Heart left ventricle (tissue), 16 donors: ENCODE measurements around the gene SPTBN1. TPM values are rescaled to one million over a fixed set of nuclear protein-coding genes. Genes with fewer than 3 reads are reported as not detected.

ENCODE experiments used
- ATAC-seq, 4 donors: fragments of 200-7000 bp; cut with Tn5 transposase; one replicate each; pipeline ENCODE4 v1.9.1; 2020 to 2022; ENCODE audit warnings: moderate library complexity in 4 of 4, mild to moderate bottlenecking in 3 of 4, moderate number of reproducible peaks in 1 of 4
- DNase-seq, 5 donors: peaks; one replicate each; pipeline ENCODE4 v3.0.0-alpha.2; 2020
- H3K27ac ChIP-seq, 12 donors: fragments of 200-600 bp; sonication (generic) in 4 of 12; one replicate each; pipeline versions ENCODE4 v1.5.0 to v1.8.0; 2016 to 2022; ENCODE audit warnings: mild to moderate bottlenecking in 2 of 12
- H3K27me3 ChIP-seq, 9 donors: fragments of 200-600 bp; sonication (generic) in 2 of 9; one replicate each; pipeline versions ENCODE4 v1.5.1 to v1.8.0; 2016 to 2022; ENCODE audit warnings: mild to moderate bottlenecking in 3 of 9
- H3K36me3 ChIP-seq, 9 donors: fragments of 200-600 bp; sonication (generic) in 2 of 9; one replicate each; pipeline versions ENCODE4 v1.5.0 to v1.8.0; 2018 to 2022; ENCODE audit warnings: mild to moderate bottlenecking in 2 of 9
- H3K4me1 ChIP-seq, 12 donors: fragments of 200-600 bp; sonication (generic) in 4 of 12; one replicate each; pipeline versions ENCODE4 v1.5.0 to v1.8.0; 2016 to 2022; ENCODE audit warnings: mild to moderate bottlenecking in 3 of 12
- H3K4me3 ChIP-seq, 12 donors: fragments of 200-600 bp; sonication (generic) in 4 of 12; one replicate each; pipeline versions ENCODE4 v1.5.0 to v1.8.0; 2017 to 2022; ENCODE audit warnings: mild to moderate bottlenecking in 9 of 12, moderate library complexity in 4 of 12
- H3K9me3 ChIP-seq, 12 donors: fragments of 200-600 bp; sonication (generic) in 4 of 12; one replicate each; pipeline versions ENCODE4 v1.5.0 to v1.8.0; 2016 to 2022; ENCODE audit warnings: mild to moderate bottlenecking in 1 of 12
- CTCF ChIP-seq, 12 donors: fragments of 200-600 bp; sonication (generic) in 4 of 12; IDR thresholded peaks; one replicate each; pipeline versions ENCODE4 v1.5.0 to v1.8.0; 2018 to 2022; ENCODE audit warnings: antibody characterized with exemption in 12 of 12, mild to moderate bottlenecking in 5 of 12
- POLR2A ChIP-seq, 2 donors: fragments of 450-650 bp; IDR thresholded peaks; one replicate each; pipeline ENCODE4 v1.6.1; 2017; ENCODE audit warnings: antibody characterized with exemption in 2 of 2, mild to moderate bottlenecking in 2 of 2, moderate library complexity in 2 of 2
- WGBS, 4 donors: extraction: QIAGEN DNeasy Blood & Tissue Kit in 2 of 4; methylation state at CpG; one replicate each; pipeline versions ENCODE4 v1.1.5 to v1.1.7; 2013 to 2018; 5-methylcytosine and 5-hydroxymethylcytosine counted together
- intact Hi-C, 10 donors: fragments of 100-400 bp; cut with DNase I; formaldehyde crosslinking; loops; one replicate each; pipeline versions ENCODE4 v1.11.1 to v1.14.2; 2022
- polyA plus RNA-seq, 2 donors: library from polyadenylated mRNA; stranded (reverse); fragments of 200-250 nt; gene quantifications; one replicate each; pipeline ENCODE4 v1.2.3, GENCODE V29; 2013
- total RNA-seq, 9 donors: library from RNA; depleted of rRNA in 2 of 9; stranded (reverse); fragments of >200 nt in 2 of 9; fragmentation: NEBNext Ultra II Directional in 3 of 9; extraction: Animal tissue kit (Norgen Biotek cat#: 25700) in 3 of 9; gene quantifications; one replicate each; pipeline versions ENCODE4 v1.1.0 to v1.2.4, GENCODE V29; 2016 to 2023
- donor health status: ischemic (EF 13 %, LVEDD 7.1; RV severe dilation, severe dysfunction).
- donor health status: healthy with polysubstance abuse.
- donor health status: DM: no; HTN: yes; CAD: no.
- donor health status: DM: no; HTN: no; CAD: no.
- donor health status: ischemic (EF 25% LVEDD 6.9; RV normal size, moderate dysfunction).
- donor health status: ischemic (EF 25% LVEDD 5.7; RV mildly dilated, moderate dysfunction).
- donor health status: healthy.
- donor health status: DM: yes; HTN: yes; CAD: no.
- donor health status: ischemic (EF 35%, LVEDD 5.7; RV mildly dilated, moderate dysfunction).
- donor health status: nonischemic (EF 11% LVEDD 7.7; RV severe dilation, severe dysfunction).
- donor health status: DM: yes; HTN: yes; CAD: no.
- donor health status: PGD.
- donor health status: ischemic (EF 29% LVEDD 5.4; RV normal size, mild dysfunction).
- donor health status: nonischemic (EF 23%, LVEDD 6.1; RV moderate dilation, normal function).

The SPTBN1 gene
- total and polyA plus RNA-seq, 11 donors = 124 to 659 (median 422) TPM

- Histone ChIP-seq H3K36me3 (peaks cover 0 to 100% (median 99%) of the 10 kb centered on the region in 9 donors), H3K4me1 (peaks cover 16 to 80% (median 71%) of the 10 kb centered on the region in 12 donors)
Measured at GRCh38 chr2:54628418-54628817, 172.3 kb downstream of the SPTBN1 start.

GRCh38 chr2:54628957-54629356 lies 172.8 kb downstream of the SPTBN1 start:
- 85 to 92% (median 86%) methylated on average over 30 of the region's 30 CpGs for WGBS, 4 donors
- no peak overlapping the region for H3K4me3 ChIP-seq
- TF ChIP-seq POLR2A (IDR thresholded peaks at IDR 0.05) = no peak
- no peak for TF ChIP-seq CTCF (IDR thresholded peaks at IDR 0.05)
- DNase-seq (no peak), ATAC-seq (no peak)
- peaks cover 20 to 80% (median 72%) of the 10 kb centered on the region in 12 donors for H3K4me1 ChIP-seq
- no peaks in the 10 kb centered on the region for H3K9me3 ChIP-seq
- H3K27me3 ChIP-seq = no peaks in the 10 kb centered on the region
- H3K27ac ChIP-seq = peak overlapping the region in 6 of 12 donors; percentile 72 to 94 (median 86)
- intact Hi-C loops = no loop called here
- peaks cover 0 to 100% (median 99%) of the 10 kb centered on the region in 9 donors for H3K36me3 ChIP-seq

More at GRCh38 chr2:54628418-54628817, 172.3 kb downstream of the SPTBN1 start:
- no peak for ATAC-seq
- TF ChIP-seq POLR2A (IDR thresholded peaks at IDR 0.05) (no peak), CTCF (IDR thresholded peaks at IDR 0.05) (no peak)
- Histone ChIP-seq H3K27ac (peak overlapping the region in 5 of 12 donors; percentile 20 to 87 (median 72)), H3K27me3 (no peaks in the 10 kb centered on the region), H3K4me3 (no peak overlapping the region), H3K9me3 (no peaks in the 10 kb centered on the region)
- 75 to 94% (median 90%) methylated on average over 5 of the region's 5 CpGs for WGBS, 4 donors
- intact Hi-C loops = no loop called here
- no peak for DNase-seq

DNA sequence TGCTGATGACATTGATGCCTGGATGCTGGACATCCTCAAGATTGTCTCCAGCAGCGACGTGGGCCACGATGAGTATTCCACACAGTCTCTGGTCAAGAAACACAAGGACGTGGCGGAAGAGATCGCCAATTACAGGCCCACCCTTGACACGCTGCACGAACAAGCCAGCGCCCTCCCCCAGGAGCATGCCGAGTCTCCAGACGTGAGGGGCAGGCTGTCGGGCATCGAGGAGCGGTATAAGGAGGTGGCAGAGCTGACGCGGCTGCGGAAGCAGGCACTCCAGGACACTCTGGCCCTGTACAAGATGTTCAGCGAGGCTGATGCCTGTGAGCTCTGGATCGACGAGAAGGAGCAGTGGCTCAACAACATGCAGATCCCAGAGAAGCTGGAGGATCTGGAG lies 173.3 kb downstream of the SPTBN1 start:
- ATAC-seq (peak in 1 of 4 donors; percentile 5), DNase-seq (peak in 1 of 5 donors; percentile 29)
- Histone ChIP-seq H3K9me3 (no peaks in the 10 kb centered on the region), H3K27ac (peak overlapping the region in 10 of 12 donors; percentile 54 to 94 (median 86)), H3K36me3 (peaks cover 0 to 100% (median 99%) of the 10 kb centered on the region in 9 donors), H3K4me1 (peaks cover 23 to 80% (median 72%) of the 10 kb centered on the region in 12 donors), H3K4me3 (no peak overlapping the region), H3K27me3 (no peaks in the 10 kb centered on the region)
- TF ChIP-seq CTCF (IDR thresholded peaks at IDR 0.05) (no peak), POLR2A (IDR thresholded peaks at IDR 0.05) (no peak)
- 90 to 92% (median 91%) methylated on average over 20 of the region's 20 CpGs for WGBS, 4 donors
- intact Hi-C loops = no loop called here

GRCh38 chr2:54629914-54630857 lies 174.1 kb downstream of the SPTBN1 start:
- H3K27me3 ChIP-seq = no peaks in the 10 kb centered on the region
- H3K4me3 ChIP-seq = no peak overlapping the region
- intact Hi-C loops = loop anchor here in 5 of 10 donors (5.0 to 10.0 kb wide), 5 partner anchors 45 to 285 kb away; partner anchors contain the start of gene SPTBN1 (in 1 of the 5)
- TF ChIP-seq CTCF (IDR thresholded peaks at IDR 0.05) = no peak
- TF ChIP-seq POLR2A (IDR thresholded peaks at IDR 0.05) = no peak
- ATAC-seq = peak; percentile 64 to 75 (median 71)
- H3K4me1 ChIP-seq = peaks cover 23 to 80% (median 72%) of the 10 kb centered on the region in 12 donors
- DNase-seq = peak in 4 of 5 donors; percentile 77 to 89 (median 82)
- H3K27ac ChIP-seq = peak overlapping the region in 10 of 12 donors; percentile 54 to 94 (median 88)
- H3K9me3 ChIP-seq = no peaks in the 10 kb centered on the region
- H3K36me3 ChIP-seq = peaks cover 0 to 97% (median 91%) of the 10 kb centered on the region in 9 donors
- 22 to 34% (median 30%) methylated on average over 10 to 11 of the region's 11 CpGs for WGBS, 4 donors
